Urothelium cell line (cell line): ENCODE measurements around the gene EN2.
A peak's percentile ranks its signal among the peaks of the same experiment; 100 is the strongest.

Experiments
- DNase-seq: peaks from one replicate; pipeline ENCODE4 v3.0.0; 2011; ENCODE audit warnings: low spot score, mixed read lengths
- FAIRE-seq: peaks from 2 replicates; lab custom pipeline; 2011; peaks lifted over from hg19 to GRCh38; lab: Jason Lieb, UNC

EN2 gene

DNA sequence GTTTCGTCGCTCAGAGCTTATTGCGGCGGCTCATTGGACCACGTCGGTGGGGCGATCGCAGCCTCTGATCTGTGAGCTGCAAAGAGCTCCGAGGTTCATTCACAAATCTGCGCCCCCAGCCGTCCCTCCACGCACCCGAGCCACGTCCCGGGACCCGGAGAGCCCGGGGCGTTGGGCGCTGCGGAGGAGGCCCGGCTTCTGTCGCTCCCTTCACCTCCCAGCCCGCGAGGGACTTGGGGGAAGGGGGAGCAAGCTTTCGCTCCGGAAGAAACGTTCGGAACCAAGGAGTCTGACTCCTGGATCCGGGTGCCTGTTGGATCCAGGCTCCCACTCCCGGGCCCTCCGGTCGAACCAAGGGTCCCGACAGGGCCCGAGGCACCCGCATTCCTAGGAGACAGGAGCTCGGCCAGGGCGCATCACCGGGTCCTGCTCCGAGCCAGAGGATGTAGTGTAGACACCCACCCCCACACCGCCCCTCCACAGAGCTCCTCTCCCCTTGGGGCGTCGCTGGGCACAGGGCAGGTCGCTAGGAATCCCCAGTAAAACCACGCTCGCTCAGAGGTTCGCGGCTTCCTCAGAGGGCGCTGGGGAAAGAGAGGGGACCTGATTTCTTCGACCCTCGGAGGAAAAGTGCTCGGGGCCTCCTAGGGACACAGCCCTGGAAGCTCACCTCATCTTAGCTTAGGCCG, 7.9 kb upstream of the EN2 start:
- no peak for FAIRE-seq
- no peak for DNase-seq

DNA sequence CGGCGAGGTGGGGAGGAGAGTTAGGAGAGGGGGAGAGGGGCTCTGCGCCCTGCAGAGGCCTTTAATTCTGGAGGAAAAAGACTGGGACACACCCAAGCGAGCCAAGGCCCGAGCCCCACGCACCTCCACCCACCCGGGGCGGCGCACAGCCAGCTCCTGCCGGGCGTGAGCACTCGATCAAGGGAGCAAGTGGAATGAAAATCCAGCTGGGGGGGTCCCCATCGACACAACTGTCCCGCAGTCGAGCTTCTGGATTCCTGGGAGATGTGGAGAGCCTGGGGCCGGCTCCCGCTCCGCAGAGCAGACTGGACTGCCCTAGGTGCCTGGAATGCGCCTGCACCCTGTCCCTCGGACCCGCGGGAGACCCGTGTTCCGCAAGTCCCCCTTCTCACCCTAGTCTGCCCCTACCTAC, 7.4 kb upstream of the EN2 start:
- DNase-seq = no peak

DNA sequence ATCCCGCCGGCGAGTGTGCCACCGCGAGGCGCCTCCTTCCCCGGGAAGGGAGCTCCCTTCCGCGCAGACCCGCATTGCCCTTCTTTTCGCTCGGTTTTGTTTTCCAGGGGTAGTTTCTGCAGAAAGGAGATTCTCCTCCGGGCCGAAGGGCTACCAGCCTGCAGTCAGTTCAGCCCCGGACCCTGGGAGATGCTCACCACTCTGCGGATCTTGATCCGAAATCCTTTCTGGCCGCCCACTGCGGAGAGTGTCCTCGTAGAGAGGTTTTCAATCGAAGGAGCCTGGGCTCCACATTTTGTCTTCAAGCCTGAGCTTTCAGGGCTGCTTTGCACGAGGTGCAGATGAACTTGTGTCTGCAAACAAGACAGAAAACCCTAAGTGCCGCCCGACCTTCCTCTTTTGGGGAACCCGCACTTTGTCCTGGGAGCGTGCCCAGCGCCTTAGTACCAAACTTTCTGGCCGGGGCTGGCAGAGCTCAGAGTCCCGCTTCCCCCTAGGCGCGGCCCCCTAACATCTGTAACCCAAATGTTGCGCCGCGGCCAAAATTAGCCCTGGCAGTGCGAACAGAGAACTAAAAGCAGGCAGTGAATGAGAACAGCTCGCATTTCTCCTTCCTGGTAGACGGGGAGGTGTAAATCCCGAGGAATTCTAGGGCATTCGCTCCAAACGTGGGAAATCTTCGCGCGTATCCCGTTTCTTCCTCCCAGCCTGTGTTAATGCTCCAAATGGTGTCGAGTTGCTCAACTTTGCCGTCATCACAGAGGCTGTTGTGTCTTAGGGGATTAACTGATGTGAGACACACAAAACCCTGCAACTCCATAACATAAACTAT, 6.7 kb upstream of the EN2 start:
- DNase-seq = no peak
- no peak for FAIRE-seq

More for the DNA sequence above, 7.4 kb upstream of the EN2 start:
- FAIRE-seq = no peak

DNA sequence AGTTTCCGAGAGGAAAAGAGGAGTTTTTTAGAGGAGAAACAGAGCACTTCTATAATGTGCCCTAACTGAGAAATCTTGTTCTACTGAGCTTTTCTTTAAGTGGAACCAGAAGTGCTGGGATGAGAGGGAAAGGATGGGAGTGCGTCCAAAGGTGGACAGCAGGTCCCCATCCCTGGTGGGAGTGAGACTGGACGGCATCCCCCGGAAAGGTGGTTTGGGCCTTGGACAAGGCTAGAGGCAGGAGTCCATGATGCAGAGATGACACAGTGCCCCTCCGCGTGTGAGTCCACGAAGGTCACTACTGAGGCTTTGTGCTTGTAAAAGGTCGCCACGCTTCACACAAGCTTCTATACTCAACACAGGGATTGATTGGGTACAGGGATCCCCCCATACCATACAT, 6.1 kb upstream of the EN2 start:
- FAIRE-seq = no peak
- no peak for DNase-seq

DNA sequence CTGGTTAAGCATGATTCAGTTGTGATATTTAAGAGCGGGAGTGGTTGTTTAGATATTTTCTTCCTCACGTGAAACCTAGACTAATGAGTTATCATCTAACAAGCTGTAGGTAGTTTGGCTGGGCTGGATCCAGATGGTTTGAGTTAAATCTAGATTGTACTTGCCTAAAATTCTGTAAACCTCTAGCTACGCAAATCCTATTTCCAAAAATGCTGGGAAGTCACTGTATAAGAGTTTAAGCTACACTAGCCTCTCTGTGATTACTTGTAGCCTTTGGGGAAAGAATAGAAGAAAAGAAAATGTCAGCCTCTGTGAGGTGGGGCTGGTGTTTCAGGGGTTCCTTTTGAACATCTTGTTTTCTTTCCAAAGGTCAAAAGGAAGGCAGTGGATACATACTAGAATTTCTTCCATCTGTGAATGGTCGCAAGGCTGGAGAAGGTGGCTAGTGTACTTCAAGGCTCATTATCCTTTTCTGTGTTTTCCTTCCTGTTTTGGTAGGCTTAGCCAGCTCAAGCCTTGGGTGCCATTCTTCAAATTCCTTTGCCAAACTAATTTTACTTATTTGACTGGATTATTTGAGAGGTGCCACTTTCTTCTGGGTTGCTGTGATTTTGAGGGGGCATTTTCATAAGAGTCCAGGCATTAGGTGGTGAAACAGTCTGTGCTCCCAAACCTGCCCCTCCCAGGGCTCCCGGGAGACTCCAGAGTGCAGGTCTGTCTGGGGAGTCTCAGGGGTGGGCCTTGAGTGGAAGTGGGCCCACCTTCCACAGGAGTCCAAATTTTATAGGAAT, 5.2 kb upstream of the EN2 start:
- no peak for DNase-seq
- no peak for FAIRE-seq

DNA sequence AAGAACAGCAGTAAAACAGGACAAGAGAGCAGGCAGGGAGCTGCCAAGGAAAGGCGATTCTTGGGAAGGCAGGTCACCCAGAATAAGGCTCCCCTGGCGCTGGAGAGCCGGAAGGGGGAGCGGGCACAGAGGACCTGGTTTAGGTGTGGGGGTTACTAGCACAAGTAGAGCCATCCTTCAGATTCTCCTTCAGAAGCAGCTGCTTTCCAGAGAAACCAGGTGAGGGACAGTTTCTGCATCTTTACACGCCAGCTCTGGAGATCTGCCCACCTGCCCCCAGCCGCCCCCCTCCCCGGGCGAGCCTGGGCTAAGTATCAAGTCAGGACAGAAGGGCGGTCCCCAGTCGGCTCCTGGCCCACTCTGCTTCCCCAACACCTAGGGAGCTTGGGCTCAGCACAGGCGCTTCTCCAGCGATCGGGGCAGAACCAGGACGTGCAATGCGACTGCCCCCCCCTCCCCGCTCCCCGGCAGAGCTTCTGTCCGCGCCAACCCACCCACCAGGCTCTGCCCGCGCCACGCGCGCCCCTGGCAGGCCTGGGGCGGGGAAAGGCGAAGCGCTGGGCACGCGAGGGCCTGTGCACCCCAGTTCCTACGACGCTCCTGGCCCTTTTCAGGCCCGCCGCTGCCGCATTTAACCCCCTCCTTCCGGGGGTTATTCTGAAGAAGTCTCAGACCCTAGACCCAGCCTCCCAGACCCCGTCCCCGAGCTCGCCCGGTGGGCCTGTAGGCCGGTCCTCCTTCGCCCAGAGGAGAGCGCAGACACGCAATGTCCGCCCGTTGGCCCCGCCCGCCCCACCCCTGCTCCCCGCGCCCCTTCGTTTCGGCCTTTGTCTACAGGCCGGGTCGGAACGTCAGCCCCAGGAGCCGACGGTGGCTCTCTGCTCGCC, 4.4 kb upstream of the EN2 start:
- FAIRE-seq (no peak), DNase-seq (no peak)

DNA sequence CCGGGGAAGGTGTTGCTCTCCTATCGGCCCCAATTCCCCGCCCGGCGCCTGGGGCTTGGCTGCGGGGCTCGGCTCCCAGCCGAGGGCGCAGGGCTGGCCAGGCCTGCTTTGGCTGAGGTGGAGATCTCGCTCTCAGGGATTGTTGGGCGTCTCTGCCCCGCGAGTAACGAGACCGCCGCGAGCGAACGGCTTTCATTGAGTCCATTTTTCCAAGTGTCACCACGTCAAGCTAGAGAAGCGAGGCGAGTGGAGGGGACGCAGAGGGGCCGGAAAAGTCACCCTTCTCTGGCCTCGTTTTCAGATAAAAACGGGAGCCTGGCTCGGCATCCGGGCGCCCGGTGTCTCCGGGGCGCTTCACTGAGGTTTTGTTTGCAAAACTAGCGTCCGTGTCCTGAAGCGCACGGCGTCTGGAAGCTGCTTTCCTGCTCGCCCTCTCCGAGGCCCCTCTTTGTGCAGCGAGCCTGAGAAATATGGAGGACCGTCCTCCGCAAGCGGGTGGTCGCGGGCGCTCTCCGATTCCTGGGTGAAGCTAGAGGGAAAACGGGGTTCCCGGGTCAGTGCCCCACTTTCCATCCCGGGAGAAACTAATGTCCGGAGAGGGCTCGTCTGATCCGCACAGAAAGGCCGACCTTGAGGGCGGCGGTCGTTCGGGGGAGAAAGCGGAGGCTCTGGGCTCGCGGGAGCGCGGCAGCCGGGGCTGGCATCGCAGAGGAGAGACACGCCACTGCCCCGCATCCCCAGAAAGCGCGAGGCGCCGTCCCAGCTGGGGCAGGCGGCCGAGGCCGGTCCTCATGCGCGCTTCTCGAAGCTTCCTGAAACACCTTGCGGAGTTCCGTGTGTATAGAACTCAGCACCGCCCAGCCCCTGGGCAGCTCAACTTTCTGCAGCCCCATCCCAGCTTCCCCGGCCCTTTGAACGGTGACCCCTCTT, 3.5 kb upstream of the EN2 start:
- DNase-seq (no peak), FAIRE-seq (no peak)

DNA sequence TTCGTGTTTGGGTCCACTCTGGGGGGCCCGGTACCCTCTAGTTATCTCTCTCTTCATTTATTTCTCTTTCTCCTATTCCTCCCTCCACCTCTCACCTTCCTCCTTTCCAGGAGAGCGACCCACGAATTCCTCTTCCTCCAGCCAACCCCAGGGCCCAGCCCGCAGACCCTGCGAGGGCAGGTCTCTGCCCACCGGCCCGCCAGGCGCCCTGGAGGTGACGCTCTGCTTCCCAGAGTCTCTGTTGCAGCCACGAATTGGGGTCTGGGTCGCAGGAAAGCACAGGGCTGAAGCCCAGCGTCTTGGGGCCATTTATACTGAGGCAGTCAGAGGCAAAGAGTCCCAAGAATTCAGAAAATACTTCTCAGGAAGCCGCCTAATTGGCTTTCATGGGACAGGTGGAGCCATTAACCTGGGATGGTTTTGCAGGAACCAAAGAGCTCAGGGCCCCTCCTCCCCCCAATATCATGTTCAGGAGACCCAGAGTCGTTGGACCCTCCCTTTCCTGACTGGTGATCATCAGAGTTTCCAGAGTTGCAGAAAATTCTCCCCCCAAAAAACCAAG, 2.7 kb upstream of the EN2 start:
- FAIRE-seq = no peak
- no peak for DNase-seq

DNA sequence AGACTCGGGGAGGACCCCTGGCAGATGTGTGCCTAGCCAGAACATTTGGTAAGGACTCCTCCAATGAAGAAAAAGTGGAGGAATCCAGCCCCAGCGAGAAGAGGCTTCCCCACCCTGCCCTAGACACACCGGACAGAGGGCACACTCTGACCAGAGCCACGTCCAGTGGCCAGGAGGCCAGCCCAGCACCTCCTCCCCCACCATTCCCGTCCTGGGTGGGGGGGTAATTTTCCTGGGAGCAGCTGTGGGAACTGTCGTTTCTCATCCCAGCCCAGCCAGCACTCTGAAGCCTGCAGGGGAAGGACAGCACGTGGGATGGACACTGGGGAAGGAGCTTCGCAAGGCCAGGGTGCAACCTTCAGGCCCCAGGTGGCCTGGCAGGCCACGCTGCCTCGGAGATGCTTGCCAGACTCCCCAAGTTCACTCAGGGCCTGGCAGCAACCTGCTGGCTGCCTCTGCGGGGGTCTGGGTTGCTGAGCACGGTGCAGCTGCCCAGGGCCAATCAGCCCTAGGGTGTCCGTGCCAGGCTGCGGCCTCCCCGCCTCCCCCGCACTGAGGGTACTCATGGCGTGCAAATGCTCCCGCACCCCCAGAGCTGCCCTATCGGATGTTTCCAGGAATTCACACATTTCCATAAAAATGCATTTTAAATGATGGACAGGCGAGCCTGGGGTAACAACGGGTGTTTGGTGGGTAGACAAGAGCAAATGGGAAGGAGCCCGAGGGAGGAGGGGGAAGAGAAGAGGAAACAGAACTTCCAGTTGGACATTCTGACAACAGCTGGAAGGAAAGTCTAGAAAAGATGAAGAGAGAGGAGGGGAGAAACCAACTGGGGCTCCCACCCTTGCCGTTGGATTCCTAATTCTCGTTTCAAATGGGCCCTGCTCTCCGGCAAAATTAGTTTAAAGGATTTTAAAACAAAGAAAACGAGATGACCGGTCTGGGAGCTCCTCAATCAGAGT, 1.9 kb upstream of the EN2 start:
- FAIRE-seq = no peak

DNA sequence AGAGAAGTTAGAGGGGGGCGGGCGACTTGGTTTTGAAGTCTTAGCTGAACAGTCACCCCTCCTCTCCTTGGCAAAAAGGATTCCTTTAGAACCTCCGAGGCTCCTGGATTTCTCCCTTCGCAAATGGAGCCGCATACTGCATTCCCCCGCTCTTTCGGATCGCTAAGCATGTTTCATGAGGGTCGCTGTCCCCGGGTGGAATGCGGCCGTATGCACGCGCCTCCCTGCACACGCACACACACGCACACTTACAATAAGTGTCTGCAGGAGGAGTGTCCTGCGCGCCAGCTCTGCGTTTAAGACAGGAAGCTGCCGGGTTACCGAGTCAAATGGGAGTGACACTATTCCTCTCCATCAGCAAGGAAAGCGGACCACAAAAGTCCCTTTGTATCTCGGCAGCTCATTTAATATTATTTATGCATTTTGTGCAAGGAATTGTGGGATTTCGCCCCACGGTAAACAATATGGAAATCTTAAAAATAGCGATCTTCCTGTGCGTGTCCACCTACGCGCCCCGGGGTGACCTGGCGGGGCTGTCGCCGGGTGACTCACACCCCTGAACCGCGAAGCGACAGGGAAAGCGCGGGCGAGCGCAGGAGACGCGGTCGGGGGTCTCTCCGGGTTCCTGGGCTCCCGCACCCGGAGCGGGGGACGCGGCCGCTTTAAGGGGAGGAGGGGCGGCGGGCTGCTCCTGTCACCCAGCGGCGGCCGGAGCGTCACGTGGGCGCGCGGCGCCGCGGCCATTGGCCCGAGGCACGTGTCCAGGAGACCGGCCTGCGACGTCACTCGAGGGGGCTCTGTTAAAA, 988 bp upstream of the EN2 start:
- DNase-seq (peak; percentile 80), FAIRE-seq (no peak)

More for the DNA sequence above, 1.9 kb upstream of the EN2 start:
- no peak for DNase-seq

DNA sequence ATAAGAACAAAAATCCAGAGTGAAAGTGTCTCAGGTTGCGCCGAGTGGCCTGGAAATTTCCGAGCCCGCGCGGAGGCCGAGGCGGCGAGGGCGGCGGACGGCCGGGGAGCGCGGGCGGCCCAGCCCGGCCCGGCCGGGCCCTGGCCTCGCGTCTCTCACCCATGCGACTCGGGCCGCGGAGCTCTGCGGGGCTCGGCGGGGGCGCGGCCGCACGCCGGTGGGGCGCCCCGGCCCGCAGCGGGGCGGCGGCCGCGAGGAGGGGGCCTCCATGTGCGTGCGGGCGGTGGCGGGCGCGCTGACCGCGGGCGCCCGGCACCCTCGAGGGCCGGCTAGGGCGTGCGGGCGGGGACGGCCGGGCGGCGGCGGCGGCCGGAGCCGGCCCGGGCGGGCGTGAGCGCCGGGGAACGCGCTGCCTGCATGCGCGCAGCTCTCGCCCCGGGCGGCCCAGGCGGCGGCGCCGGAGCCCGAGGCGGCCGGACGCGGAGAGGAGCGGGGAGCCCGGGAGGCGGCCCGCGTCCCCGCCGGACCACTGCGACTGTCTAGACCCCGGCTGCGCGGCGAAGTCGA, 302 bp upstream of the EN2 start:
- FAIRE-seq = no peak

DNA sequence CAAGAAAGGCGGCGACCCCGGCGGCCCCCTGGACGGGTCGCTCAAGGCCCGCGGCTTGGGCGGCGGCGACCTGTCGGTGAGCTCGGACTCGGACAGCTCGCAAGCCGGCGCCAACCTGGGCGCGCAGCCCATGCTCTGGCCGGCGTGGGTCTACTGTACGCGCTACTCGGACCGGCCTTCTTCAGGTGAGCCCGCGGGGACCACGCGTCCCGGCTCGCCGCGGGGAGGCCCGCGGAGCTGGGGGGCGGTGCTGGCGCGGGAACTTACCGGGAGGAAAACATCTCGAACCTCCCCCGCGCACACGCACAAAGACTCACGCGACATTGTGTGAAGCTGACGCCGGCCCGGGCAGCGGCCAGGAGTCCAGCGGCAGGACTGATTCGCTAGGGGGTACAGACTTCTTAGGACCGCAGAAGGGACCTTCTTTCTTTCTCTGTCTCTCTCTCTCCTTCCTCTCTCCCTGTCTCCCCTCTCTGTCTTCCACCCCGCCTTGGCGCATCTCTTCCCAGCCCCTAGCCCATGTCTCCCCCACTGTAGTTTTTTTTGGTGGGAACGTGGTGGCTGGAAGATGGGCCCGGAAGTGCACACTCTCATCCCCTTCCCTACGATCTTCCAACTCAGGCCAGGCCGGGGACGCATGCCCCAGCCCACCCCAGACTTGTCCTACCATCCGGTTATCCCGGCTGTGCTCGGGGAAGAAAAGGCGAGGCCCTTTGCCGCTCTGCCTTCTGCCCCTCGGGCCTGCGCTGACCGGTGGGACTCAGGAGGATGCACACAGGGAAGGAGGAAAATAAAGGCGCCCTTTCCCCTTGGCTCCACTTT, 1.2 kb downstream of the EN2 start:
- no peak for FAIRE-seq
- no peak for DNase-seq

More for the DNA sequence above, 302 bp upstream of the EN2 start:
- no peak for DNase-seq

DNA sequence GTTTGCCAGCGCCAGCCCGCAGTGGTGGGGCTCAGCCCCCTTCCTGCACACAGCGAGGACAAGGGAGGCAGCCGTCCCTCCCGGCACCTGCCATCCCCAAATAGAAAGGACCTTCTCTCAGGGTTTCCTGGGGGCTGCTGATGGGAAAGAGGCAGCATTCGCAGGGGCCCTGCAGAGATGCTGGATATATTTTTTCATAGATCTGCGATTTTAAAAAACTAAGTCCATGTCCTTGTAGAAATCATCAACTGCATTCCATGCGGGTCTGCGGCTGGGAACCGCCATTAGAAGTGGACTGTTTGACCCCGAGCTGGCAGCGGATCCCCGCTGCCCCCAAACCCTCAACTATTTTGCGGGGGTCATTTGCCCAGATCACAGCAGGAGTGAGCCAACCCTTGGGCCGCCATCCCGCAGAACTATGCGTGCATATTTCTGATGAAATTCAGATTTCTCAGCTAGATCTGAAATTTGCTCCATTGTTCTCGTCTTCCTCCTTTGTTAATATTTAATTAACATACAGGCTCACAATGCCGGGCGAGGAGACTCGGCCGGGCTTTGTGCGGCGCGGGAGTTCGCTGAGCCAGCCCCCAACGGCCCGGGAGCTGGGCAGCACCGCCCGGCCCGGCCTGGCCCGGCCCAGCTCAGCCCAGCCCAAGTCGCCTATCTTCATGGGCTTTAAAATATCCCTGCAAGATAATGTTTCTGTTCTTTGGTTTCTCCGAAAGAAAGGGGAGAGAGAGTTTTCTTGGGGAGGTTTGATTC, 2.0 kb downstream of the EN2 start:
- DNase-seq = no peak
- no peak for FAIRE-seq

DNA sequence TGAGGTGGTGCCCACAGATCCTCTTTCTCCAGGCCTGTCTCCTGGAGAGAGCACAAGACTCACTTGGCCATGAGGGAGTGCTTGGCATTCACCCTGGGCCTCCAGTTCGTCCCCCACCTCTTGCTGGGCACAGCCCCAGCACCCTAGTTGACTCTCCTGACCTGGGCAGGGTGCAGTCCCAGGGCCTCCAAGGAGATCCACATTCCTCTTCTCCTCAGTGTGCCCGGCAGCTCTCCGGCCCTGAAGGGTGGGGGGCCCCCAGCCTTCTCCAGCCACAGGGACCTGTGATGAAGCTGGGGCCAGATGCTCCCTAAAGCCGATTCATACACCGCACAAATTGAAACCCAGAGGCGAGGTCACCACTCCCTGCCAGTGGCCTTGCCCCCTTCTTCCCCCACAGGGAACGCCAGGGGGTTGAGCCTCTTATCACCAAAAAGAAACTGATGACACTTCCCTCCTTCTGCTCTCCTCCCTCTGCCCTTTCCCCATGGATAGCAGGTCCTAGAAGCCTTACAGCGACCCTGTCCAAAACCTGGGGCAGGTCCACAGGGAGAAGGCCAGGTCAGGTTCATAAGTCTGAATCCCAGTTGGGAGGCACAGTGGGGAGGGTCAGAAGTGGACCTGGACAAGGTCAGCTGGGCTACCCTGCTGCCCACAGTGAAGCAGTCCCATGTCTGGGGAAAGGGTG, 3.1 kb downstream of the EN2 start:
- DNase-seq (no peak), FAIRE-seq (no peak)

DNA sequence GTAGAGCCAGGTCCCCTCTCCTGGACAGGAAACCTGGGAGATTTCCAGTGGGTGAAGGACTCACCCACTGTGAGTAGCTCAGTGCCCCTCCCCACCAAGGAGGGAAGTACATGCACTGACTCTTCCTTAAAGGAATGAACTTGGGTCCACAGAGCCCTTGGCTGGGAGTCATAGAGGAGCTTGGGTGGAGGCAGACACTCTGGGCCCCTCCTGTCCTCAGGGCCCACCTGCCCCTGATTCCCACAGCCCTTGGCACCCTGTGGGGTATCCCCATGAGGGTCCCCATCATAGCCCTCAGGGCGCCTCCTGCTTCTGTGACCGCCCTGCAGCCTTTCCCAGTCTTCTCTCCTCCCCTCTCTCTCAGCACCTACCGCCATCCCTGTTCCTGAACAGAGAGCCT, 3.7 kb downstream of the EN2 start:
- DNase-seq (no peak), FAIRE-seq (no peak)
